Ramos (cell line): Measurements from ENCODE around the gene MLXIPL.
"Not testable (repeated sequence)": the region's sequence is repeated elsewhere in the genome, so short reads cannot be mapped to it uniquely, and the experiment has no call there.

Source experiments
- in situ Hi-C: fragments of 300-500 bp; cut with MboI; formaldehyde crosslinking; loops from one replicate; pipeline ENCODE4 v1.14.3; 2022; ENCODE audit warnings: low sequenced_read_pairs; ENCODE audit not compliant: unreplicated experiment

The MLXIPL gene

GRCh38 chr7:73593207-73594045 is 30.9 kb downstream of the MLXIPL start:
- in situ Hi-C loops = no loop called here

- in situ Hi-C loops = no loop called here
These were observed 37.4 kb downstream of the MLXIPL start for GRCh38 chr7:73586911-73587310.

GRCh38 chr7:73585196-73585595 is 39.1 kb downstream of the MLXIPL start:
- in situ Hi-C loops = no loop called here

- in situ Hi-C loops = no loop called here
These were observed 41.6 kb downstream of the MLXIPL start for GRCh38 chr7:73582664-73583202.

- in situ Hi-C loops = not testable (repeated sequence)
These were observed 43.3 kb downstream of the MLXIPL start for GRCh38 chr7:73581006-73581405.

- in situ Hi-C loops = no loop called here
These were observed 45.8 kb downstream of the MLXIPL start, which contains the start of gene TBL2 for GRCh38 chr7:73578342-73579128. Gene TBL2, minus strand, starts transcription at chr7:73578579. Its CDS starts 30 bp downstream, at chr7:73578549.

GRCh38 chr7:73577627-73578341 is 46.5 kb downstream of the MLXIPL start:
- in situ Hi-C loops = no loop called here

GRCh38 chr7:73573791-73574190 is 50.5 kb downstream of the MLXIPL start:
- in situ Hi-C loops = no loop called here

- in situ Hi-C loops = no loop called here
These were observed 51.0 kb downstream of the MLXIPL start for GRCh38 chr7:73573276-73573675.

- in situ Hi-C loops = no loop called here
These were observed 51.5 kb downstream of the MLXIPL start for GRCh38 chr7:73572767-73573186.

- in situ Hi-C loops = no loop called here
These were observed 53.3 kb downstream of the MLXIPL start for GRCh38 chr7:73570977-73571376.

- in situ Hi-C loops = no loop called here
These were observed 53.8 kb downstream of the MLXIPL start for GRCh38 chr7:73570521-73570920.

GRCh38 chr7:73569042-73569608 is 55.2 kb downstream of the MLXIPL start:
- in situ Hi-C loops = no loop called here

GRCh38 chr7:73567846-73568685 is 56.3 kb downstream of the MLXIPL start:
- in situ Hi-C loops = no loop called here

GRCh38 chr7:73567140-73567539 is 57.2 kb downstream of the MLXIPL start:
- in situ Hi-C loops = no loop called here

GRCh38 chr7:73566431-73566830 is 57.9 kb downstream of the MLXIPL start:
- in situ Hi-C loops = not testable (repeated sequence)

GRCh38 chr7:73565675-73566340 is 58.5 kb downstream of the MLXIPL start:
- in situ Hi-C loops = no loop called here

- in situ Hi-C loops = no loop called here
These were observed 64.0 kb downstream of the MLXIPL start for GRCh38 chr7:73560109-73560835.
